Tongue (tissue), 2 donors: ENCODE measurements around the gene CRX. TPM values are rescaled to one million over a fixed set of nuclear protein-coding genes. Genes with fewer than 3 reads are reported as not detected.
A peak's percentile ranks its signal among the peaks of the same experiment; 100 is the strongest.
"Not testable (repeated sequence)": the region's sequence is repeated elsewhere in the genome, so short reads cannot be mapped to it uniquely, and the experiment has no call there.

Experiments
- DNase-seq: peaks from one replicate; pipeline ENCODE4 v3.0.0-alpha.2; 2015
- total RNA-seq: library from RNA; depleted of rRNA; stranded (reverse); fragments of >200 nt; gene quantifications from one replicate; pipeline ENCODE4 v1.2.3, GENCODE V29; 2014

CRX gene
- total RNA-seq, result not detected

DNA sequence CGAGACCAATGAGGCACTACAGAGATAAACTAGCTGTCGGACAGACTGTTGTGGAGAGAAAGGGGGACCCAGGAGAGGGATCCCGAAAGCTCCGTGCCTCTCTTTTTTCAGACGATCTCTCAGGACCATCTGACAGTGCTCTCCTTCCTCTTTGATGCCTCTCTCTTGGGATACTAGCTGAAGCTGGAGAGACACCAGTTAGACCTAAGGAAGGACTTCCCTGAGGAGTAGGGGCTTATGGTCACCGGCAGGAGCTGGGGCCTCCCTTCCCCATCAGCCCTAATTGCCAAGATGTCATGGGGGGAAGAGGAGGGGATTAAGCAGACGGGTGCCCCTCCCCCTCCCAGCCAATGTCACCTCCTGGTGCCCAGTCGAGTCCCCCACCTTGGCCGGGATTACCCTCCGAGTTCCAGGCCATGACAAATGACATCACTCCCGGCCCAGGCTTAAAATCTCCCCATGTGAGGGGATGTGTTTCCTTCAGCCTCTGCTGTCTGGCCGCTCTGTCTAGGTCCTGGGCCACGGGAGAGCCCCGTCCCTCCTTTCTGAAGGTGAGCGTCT lies at the start of gene CRX:
TSS of gene CRX (plus strand) at position 478 of the 561 bp plus-strand sequence. CDS start 12,507 bp downstream, outside the sequence.
- no peak for DNase-seq

DNA sequence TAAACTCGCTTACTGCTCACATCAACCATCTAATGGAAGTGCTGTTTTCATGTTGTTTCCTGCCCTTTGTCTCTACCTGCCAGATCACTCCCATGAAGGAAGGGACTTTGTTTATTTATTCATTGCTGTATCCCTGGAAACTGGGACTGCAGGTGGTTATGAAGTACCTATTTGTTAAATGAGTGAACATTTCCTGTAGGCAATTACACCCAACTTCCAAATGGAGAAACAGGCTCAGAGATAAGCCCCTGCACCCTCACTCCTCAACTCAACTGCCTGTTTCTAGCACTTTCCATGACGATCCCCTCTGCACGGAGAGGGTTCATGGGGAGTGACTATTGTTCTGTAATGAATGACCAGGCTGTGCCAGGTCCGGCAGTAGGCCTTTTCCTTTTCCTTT lies 45.2 kb upstream of the CRX start:
- DNase-seq, result peak; percentile 73

DNA sequence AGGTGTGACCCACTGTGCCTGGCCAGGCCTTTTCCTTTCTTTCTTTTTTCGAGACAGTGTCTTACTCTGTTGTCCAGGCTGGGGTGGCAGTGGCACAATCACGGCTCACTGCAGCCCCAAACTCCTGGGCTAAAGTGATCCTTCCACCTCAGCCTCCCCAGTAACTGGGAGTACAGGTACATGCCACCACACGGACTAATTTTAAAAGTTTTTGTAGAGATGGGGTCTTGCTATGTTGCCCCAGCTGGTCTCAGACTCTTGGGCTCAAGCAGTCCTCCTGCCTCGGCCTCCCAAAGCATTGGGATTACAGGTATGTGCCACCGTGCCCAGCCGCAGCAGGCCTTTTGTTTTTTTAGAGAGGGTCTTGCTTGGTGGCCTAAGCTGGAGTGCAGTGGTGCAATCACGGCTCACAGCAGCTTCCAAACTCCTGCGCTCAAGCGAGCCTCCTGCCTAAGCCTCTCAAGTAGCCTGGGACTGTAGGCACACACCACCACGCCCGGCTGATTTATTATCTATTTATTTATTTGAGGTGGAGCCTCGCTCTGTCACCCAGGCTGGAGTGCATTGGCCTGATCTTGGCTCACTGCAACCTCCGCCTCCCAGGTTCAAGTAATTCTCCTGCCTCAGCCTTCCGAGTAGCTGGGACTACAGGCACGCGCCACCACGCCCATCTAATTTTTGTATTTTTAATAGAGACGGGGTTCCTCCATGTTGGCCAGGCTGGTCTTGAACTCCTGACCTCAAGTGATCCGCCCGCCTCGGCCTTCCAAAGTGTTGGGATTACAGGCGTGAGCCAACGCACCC lies 44.3 kb upstream of the CRX start:
- not testable (repeated sequence) for DNase-seq

DNA sequence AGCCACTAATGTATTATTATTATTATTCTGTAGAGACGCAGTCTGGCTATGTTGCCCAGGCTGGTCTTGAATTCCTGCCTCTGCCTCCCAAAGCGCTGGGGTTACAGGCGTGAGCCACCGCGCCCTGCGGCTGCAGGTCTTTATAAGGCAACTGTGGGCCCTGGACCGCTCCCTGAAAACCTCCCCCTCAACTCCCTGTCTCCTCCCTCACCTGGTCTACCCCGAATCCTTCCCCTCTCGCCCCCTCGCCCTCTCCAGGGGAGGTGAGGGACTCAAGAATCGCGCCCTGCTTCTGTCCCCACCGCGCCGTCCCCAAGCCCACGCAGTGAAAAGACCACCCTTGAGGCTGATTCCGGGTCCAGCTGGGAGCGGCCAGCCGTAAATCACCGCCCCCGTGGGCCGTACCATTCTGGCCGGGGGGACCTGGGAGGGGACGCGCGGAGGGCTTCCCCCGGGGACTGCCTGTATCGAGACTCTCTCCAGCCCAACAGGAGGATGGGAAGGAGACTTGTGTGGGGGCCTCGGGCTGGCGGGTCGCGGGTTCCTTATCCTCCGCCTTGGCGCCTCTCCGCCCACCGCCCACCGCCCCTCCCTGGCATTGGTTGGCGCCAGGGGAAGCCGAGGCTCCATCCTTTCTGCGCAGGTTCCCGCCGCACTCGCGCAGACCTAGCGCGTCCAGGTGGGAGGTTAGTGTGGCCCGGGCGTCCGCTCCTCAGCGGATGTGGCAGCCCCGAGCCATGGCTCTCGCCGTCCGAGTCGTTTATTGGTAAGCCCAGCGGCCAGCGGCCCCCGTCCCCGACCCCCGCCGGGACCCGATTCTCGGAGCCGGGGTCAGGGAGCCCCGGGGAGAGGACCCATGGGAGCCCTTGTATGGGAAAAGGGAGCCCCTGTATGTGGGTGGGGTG lies 43.4 kb upstream of the CRX start, which contains the start of gene SELENOW:
TSS of gene SELENOW (plus strand) at position 655 of the 905 bp plus-strand sequence. CDS start at position 738, 83 bp downstream.
- peak; percentile 91 for DNase-seq

DNA sequence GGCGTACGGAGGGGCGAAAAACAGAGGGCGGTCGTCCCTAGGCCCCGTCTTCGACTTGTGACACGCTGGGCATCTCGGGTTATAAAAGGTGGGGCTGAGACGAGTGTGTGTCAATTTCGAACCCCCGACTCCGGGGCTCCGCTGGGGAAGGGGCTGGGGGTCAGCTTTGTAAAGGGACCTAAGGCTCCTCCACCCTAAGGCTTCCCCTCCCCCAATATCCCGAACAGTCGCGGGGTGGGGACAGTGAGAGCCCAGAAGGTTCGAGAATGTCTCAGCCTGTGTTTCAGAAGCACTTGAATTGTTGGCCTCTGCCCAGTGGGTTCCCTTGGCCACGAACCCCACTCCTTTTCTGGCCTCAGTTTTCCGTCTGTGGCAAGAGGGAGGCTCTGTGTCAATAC lies 42.8 kb upstream of the CRX start:
- DNase-seq, result peak; percentile 58

DNA sequence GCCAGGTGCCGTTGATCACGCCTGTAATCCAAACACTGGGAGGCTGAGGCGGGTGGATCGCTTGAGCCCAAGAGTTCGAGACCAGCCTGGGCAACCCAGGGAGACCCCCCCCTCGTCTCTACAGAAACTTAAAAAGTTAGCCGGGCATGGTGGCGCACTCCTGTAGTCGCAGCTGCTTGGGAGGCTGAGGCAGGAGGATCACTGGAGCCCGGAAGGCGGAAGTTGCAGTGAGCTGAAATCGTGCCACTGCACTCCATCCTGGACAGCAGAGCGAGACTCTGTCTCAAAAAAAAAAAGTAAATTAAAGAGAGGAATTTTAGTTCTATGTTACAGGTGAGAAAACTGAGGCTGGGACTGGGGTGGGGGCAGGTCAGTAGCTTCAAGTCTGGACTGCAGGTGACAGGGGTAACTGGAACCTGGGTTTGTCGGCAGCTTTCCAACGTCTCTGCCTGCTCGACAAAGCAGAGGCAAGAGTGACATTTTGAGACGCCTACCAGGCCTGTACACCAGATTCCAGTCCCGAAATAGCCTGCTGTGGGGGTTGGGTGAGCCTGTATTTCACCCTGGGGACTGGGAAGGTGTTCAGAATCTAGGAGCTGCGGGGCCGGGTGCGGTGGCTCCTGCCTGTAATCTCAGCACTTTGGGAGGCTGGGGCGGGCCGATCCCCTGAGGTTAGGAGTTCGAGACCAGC lies 42.1 kb upstream of the CRX start:
- DNase-seq, result peak; percentile 78

DNA sequence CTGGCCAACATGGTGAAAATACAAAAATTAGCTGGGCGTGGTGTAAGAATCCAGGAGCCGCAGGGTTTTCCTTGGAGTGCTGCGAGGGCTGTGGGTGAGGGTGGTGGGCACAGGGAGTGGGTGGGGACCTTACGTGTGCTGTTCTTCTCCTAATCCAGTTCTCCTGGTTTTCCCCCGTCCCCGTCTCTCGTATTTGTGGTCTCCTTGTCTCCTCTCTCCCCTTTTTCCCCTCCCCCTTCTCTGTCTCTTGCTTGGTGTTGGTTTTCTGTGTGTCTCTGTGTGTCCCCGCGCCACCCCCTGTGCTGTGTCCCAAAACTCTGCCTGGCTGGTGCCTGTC lies 41.6 kb upstream of the CRX start:
- DNase-seq, result no peak

DNA sequence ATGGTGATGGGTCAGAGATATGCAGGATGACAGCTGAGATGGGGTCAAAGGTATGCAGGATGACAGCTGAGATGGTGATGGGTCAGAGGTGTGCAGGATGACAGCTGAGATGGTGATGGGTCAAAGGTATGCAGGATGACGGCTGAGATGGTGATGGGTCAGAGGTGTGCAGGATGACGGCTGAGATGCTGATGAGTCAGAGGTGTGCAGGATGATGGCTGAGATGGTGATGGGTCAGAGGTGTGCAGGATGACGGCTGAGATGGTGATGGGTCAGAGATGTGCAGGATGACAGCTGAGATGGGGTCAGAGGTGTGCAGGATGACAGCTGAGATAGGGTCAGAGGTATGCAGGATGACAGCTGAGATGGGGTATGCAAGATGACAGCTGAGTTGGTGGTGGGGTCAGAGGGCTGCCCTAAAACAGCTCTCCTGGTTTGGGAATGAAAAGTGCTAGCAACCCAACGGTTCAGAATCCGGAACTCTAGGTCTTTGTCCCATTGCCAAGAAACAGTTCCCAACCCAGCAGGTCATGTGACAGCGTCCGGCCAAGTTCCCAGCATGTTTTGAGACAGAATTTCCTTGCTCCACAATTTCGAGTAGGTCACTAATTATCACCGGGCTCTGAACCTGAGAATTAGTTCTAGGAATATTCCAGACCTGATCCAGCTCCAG lies 40.0 kb upstream of the CRX start:
- peak; percentile 25 for DNase-seq

DNA sequence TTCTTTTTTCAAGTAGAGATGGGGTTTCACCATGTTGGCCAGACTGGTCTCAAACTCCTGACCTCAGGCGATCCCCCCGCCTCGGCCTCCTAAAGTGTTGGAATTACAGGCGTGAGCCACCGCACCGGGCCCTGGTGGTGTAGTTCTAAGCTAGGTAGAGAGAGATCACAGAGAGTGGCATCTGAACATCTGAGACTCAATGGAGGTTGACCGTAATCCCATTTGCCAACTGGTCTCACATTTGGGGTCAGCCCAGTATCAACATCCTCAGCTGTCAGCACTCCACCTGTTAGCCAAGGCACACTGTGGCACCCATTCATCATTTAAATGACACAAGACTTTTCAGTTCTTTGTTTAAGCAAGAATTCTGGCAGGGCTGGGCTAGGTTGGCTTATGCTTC lies 35.2 kb upstream of the CRX start:
- peak; percentile 87 for DNase-seq

DNA sequence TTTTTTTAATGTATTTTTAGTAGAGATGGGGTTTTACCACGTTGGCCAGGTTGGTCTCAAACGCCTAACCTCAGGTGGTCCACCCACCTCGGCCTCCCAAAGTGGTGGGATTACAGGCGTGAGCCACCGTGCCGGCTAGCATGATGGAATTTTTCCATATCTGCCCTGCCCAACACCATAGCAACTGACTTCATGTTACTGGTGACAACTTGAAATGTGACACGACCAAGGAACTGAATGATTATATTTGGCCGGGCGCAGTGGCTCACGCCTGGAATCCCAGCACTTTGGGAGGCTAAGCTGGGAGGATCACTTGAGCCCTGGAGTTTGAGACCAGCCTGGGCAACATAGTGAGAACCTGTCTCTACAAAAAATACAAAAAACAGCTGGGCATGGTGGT lies 34.4 kb upstream of the CRX start:
- peak; percentile 60 for DNase-seq

DNA sequence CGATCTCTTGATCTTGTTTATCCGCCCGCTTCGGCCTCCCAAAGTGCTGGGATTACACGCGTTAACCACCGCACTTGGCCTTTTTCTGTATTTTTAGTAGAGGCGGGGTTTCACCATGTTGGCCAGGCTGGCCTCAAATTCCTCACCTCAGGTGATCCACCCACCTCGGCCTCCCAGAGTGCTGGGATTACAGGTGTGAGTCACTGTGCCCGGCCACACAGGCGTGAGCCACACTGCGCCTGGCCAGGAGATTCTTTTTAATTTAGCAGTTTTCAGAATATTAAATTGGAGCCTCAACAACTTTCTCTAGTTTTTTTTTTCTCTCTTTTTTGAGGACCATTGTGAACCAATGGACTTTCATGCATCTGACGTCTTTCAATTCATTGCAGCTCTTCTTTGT lies 31.9 kb upstream of the CRX start:
- DNase-seq, result not testable (repeated sequence)

DNA sequence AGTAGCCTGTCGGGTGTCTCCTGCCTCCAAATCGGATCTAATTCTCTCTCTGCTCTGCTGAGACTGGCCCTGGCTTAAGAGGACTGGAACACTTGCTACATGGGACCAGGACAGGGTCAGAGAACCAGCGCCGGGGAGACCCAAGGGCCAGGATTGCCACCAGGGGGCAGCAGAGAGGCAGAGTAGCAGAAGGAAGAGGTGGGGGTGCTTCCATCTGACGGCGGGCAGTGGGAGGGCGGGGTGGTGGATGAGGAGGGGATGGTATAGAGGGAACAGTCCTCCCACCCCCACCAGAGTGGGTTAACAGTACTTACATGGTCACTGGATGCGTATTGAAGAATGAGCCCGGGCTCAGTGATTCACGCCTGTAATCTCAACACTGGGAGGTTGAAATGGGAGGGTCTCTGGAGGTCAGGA lies 31.3 kb upstream of the CRX start:
- peak; percentile 85 for DNase-seq

DNA sequence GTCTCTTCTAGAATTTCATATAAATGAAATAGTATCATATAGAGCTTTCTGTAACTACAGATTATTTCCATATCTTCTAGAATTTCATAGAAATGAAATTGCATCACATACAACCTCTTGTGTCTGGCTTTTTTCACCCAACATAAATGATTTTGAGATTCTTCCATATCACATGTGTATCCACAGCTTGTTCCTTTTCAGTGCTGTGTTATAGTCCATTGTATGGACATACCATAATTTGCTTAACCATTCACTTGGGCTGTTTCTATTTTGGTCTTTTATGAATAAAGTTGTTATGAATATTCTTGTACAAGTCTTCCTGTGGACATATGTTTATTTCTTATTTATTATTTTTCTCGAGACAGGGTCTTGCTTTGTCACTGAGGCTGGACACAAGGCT lies 29.1 kb upstream of the CRX start:
- DNase-seq, result no peak

DNA sequence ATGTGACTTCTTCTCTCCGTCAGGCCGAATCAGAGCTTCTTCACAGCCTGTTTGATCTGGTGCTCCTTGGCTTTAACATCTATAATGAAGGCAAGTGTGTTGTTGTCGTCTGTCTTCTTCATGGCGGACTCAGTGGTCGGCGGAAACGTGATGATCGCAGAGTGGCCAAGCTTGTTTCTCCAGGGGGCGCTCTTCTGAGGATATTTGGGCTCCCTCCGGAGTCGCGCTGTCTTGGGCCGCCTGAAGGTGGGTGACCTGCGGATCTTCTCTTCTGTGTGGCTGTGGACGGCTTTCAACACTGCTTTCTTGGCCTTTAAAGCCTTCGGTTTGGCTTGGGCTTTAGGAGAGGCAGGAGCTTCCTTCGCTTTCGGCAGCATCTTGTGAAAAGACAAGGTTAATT lies 27.2 kb upstream of the CRX start:
- no peak for DNase-seq

DNA sequence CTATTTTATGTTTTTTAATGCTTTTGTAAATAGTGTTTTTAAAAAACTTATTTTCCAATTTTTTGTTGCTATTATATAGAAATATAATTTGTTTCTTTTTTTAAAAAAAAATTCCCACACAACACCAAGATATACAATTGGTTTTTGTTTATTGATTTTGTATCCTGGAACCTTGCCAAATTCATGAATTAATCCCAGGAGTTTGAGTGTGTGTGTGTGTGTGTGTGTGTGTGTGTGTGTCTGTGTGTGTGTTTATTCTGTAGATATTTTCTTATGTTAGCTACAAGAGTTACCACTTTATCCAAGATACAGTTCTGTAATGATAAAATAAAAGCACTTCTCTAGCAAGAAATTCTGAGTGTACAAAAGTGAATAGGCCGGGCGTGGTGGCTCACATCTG lies 25.0 kb upstream of the CRX start:
- DNase-seq, result no peak

DNA sequence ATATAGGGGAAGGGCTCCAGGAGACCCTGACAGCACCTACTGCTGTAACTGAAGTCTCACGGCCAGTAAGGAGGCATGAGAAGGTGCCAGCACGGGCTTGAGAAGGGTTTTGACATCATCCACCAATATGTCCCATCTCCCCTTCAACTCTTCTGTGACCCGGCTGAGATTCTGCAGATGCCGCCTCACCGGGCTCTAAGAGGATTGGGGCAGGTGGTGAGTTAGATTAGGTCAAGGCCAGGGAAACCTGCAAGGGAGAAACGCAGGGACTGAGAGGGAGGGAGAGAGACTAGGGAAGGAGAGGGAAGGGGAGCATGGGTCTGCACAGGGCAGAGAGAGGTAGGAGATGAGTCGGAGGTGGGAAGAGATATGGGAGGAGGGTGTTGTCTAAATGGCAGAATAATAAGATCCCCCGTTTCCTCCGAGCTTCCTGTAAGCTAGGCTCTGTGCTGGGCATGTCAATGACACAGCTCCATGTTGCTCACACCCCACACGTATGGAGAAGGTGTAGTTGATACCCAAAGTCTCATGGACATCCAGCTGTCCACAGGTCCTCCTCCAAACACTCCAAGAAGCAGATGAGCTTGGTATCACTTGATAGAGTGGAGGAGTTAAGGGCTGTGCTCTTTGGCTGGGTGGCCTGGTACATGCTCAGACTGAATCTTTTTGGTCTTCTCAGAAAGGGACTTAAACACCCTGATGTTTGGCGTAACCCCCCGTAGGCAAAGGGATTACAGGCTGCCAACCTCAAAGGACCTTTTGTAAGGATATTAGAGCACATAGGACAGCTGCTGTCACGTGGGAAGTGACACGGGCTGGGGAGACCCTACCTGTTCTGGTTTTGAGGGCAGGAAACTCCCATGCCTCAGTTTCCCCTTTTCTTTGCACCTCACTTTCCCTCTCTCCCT lies 23.5 kb upstream of the CRX start:
- DNase-seq, result no peak

DNA sequence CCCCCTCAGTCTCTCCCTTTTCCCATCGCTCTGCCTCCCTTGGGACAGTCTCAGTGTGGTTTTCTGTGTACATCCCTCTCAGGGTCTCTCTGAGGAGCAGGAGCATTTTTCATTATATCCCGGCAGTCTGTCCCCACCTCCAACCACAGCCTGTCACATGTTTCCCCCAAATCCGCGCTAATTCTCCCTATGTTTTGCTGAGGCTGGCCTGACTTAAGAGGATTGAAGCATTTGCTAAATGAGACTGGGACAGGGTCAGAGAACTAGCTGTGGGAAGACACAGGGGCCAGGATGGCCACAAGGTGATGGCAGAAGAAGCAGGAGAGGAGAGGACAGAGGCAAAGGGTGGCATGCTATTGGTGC lies 22.9 kb upstream of the CRX start:
- no peak for DNase-seq

DNA sequence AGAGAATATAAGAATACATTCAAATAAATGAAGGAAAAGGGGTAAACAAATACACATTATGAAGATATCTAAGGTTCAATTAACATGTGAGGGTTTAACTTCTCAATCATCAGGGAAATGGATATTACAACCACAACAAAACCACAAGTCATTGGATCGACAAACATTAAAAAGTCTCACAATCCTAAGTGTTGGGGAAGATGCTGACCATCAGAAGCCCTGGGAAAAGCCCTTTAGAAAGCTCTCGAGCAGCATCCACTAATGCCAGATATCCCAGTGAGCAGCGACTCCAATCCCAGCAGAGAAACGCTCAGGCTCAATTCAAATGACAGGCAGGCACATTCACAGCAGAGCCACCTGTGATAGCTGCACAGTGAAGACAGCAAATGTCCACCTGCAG lies 20.5 kb upstream of the CRX start:
- DNase-seq, result no peak

DNA sequence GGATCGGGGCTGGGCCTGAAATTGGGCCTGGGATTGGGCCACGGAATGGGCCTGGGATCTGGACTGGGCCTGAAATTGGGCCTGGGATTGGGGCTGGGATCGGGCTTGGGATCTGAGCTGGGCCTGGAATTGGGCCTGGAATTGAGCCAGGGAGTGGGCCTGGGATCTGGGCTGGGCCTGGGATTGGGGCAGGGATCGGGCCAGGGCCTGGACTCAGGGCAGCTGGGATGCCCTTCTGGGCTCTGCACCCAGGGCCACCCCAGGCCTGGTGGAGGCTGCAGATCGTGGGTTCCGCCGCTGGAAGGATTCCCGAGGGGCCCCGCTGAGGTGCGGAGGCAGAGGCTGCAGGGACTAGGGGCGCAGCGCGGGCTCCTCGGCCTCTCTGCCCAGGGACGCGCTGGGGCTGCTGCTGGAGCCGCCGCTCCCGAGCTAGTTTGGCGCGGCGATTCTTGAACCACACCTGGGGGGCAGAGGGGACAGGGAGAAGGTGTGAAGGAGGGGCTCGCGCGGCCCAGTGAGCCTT lies 19.2 kb upstream of the CRX start:
- no peak for DNase-seq

DNA sequence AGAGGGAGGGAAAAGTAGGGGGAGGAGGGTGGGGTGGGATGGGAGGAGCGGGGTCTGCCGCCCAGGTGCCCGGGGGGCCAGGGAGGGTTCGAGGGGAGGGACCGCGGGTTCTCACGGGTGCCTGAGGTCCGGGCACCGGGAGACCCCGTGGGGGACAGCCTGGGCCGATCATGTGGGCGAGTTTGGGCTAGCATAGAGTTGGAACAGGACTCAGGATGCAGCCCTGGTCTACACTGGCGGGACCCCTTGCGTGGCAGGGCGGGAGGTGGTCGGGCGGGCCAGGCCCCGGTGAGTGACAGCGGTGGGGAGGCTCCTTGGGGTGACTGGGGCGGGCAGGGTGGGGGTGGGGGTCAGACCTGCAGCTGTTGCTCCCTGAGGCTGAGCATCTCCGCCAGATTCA lies 18.6 kb upstream of the CRX start:
- not testable (repeated sequence) for DNase-seq

DNA sequence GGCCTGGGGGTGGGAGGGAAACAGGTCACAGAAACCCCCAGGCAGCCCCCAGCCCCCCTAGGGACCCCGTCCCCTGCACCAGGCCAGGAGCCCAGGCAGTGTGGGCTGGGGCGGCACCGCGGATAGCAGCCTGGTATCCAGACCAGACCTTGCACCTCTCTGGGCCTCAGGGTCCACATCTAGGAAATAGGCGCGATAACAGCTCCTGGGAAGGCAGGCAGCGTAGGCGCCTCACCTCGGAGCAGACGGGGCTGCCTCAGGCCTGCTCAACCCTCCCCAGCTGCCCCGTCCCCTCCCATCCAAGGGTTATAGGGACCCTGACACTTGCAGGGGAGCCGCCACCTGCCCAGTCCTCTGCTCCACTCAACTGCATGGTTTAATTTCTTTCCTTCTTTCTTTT lies 18.1 kb upstream of the CRX start:
- DNase-seq, result not testable (repeated sequence)
